Neural cell (in vitro differentiated cells): ENCODE data around the gene MYCBP2.

Source experiments
- CTCF ChIP-seq: fragments of 450-650 bp; IDR thresholded peaks from 2 replicates; pipeline ENCODE4 v1.5.1; 2014; ENCODE audit warnings: antibody characterized with exemption, mild to moderate bottlenecking, moderate library complexity; ENCODE audit not compliant: poor library complexity, severe bottlenecking
- RAD21 ChIP-seq: fragments of 450-650 bp; conservative IDR thresholded peaks from 2 replicates; pipeline ENCODE4 v1.6.1; 2014; ENCODE audit warnings: antibody characterized with exemption, mild to moderate bottlenecking, moderate library complexity
- TAF1 ChIP-seq: IDR thresholded peaks from 2 replicates; pipeline ENCODE4 v1.6.1; 2012; ENCODE audit warnings: low read depth

GRCh38 chr13:77310161-77310560 is 16.7 kb downstream of the MYCBP2 start:
- TF ChIP-seq CTCF = no peak
- no peak for TF ChIP-seq TAF1
- no peak for TF ChIP-seq RAD21
